CD4-positive, alpha-beta T cell treated with Interleukin-6 for 4 hours (primary cell): ENCODE results near the gene GTPBP1.

Experiments used
- DNase-seq: peaks from one replicate; pipeline ENCODE4 v3.0.0-alpha.2; 2020; ENCODE audit warnings: mixed read lengths

Gene GTPBP1

GRCh38 chr22:38727123-38727522, 21.4 kb downstream of the GTPBP1 start:
- no peak for DNase-seq

DNA sequence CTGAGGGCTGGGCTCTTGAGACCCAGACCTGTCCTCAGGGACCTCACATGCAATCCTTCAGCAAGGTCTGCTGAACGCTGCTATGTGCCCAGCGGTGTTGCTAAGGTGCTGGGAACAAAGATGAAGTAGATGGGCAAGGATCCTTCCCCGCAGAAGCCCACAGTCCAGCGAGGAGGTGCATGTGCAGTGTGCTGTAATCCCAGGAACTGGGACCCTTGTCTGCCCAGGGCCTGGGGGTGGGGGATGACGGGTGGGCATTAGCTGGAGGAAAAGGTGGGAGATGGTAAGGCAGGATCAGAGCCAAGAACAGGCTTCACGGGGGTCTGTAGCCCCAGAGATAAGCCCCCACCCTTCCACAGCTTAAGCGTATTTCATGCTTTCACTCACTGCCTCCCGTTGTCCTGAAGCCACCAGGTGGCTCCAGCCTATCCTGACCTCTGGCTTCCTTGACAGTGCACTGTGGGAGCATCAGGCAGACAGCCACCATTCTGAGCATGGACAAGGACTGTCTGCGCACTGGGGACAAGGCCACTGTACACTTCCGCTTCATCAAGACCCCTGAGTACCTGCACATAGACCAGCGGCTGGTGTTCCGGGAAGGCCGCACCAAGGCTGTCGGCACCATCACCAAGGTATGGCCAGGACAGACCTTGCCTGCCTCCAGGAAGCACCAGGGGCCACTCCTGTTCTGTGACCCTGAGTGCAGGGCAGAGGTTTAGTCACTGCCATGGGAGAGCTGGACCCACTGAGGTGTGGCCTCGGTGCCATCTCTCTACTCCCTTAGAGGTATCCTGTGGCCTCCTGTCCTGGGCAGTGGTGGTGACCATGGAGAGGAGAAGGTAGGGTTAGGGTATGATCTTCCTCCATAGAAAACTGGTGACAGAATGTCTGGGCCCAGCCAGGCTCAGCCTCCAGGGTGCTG, 22.0 kb downstream of the GTPBP1 start:
- no peak for DNase-seq

DNA sequence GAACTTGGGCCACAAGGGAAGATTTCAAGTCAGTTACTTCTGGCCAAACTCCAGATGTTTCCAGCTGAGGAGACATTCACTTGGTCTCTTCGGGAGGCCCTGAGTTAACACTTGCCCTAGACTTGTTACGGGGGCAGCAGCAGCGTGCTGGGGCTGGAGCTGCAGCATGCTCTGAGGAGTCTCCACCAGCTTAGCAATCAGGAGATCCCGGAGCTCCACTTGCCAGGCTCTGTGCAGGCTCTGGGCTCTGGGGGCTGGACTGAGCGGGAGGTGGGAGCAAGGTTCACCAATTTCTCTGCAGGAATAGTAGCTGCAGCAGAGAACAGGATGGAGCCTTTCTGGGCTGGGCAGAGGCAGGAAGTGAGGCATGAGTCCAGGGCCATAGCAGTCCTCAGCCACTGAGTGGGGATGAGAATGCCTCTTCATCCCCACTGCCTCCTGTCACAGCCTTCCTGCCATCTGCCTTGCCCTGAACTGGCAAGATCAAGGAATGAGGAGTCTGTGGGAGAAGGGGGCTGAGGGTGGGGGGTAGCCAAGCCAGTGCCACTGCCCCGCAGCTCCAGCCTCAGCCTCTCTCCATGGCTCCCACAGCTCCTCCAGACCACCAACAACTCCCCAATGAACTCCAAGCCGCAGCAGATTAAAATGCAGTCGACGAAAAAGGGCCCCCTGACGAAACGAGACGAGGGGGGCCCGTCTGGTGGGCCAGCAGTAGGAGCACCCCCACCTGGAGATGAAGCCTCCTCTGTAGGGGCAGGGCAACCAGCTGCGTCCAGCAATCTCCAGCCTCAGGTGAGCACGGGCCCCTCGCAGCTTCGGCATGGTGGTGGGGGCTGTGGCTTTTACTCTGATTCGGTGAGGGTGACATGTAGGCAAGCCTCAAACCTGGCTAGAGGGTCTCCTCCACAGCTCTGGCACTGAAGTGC, 23.4 kb downstream of the GTPBP1 start:
- no peak for DNase-seq

- DNase-seq, result no peak
Observed at GRCh38 chr22:38729946-38730345, 24.2 kb downstream of the GTPBP1 start.

DNA sequence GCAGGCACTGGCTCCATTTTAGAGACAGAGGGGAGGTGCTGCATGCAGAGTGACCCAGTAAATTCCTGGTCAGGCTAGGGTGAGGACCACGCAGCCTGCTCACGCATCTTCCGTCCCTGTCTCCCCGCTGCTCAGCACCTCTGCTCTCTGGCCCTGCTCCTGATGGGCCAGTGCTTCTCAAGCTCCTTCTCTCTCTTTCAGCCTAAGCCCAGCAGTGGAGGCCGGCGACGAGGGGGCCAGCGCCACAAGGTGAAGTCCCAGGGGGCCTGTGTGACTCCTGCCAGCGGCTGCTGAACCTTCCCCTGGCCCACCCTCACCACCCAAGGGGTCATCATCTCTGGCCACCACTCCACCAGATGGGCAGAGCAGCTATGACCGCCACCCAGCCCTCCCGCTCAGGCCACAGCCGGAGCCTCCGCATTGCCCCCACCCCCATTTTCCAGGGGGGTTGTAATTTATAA, 24.7 kb downstream of the GTPBP1 start:
- no peak for DNase-seq

- no peak for DNase-seq
Observed at GRCh38 chr22:38731703-38732161, 26.0 kb downstream of the GTPBP1 start.

DNA sequence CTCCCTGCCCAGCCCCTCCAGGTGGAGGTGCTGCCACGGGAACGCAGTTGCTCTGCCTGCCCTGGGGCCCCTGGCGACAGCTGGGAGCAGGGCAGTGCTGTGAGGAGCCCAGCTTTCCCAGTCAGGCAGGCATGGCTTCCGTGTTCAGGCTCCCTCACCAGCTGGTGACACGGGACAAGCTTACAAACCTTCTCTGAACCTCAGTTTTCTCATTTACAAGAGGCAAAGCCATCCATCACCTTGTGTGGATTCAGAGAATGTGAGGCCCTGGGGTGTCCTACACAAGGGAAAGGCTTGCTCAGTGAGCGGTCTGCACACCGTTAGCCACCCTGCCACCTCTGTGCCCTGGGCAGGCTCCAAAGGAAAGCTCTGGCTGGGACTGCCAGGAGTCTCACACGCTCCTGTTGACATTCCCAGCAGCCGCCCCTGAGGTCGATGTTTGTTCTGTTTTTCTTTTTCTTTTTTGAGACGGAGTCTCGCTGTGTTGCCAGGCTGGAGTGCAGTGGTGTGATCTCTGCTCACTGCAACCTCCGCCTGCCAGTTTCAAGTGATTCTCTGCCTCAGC, 26.6 kb downstream of the GTPBP1 start:
- no peak for DNase-seq

DNA sequence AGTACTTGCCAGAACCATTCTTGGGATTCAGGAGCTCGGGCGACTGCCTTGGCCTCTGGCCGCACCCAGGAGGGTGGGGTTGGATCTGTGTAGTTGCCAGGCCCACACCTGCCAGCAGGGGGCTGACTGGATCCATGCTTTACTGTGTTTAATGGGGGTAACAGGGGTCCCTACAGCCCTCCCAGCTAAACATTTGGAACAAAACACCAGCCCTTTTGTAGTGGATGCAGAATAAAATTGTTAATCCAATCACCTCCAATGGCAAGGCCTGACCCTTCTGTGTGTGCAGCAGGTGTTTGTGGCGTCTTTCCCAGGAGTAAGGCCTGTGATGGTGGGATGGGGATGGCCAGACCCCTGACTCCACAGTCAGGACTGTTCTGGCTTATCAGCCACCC, 27.6 kb downstream of the GTPBP1 start:
- DNase-seq, result peak; percentile 71

DNA sequence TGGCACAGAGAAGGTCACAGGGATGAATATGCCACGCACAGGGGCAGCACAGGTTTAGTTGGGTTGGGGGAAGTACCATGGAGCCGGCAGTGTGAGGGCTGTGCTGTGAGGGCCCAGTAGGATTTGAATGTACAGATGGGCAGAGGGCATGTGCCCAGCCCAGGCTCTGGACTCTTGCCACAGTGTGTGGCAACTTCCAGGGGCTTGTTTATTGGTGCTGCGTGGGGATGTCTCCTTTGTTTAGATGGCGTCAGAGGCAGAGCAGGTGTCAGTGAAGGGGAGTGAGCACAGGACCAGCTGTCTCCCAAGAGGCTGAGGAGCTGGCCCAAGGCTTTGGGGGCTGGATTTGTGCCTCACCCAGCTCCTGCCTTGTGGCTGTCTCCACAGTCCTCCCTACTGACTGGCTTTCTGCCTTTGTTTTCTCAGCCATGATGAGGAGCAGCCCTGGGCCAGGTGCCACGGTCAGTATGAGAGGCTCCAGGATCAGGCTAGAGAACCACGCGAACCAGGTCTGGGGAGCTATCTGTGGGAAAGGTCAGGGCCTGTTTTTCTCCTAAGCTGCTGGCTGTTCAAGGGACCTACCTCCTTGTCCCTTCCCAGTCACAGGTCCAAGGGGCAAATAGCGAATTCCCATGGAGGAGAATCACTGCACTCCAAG, 28.1 kb downstream of the GTPBP1 start:
- DNase-seq, result no peak

- DNase-seq, result no peak
Observed at GRCh38 chr22:38734421-38735100, 28.8 kb downstream of the GTPBP1 start.

- DNase-seq, result no peak
Observed at GRCh38 chr22:38735126-38735464, 29.4 kb downstream of the GTPBP1 start.

DNA sequence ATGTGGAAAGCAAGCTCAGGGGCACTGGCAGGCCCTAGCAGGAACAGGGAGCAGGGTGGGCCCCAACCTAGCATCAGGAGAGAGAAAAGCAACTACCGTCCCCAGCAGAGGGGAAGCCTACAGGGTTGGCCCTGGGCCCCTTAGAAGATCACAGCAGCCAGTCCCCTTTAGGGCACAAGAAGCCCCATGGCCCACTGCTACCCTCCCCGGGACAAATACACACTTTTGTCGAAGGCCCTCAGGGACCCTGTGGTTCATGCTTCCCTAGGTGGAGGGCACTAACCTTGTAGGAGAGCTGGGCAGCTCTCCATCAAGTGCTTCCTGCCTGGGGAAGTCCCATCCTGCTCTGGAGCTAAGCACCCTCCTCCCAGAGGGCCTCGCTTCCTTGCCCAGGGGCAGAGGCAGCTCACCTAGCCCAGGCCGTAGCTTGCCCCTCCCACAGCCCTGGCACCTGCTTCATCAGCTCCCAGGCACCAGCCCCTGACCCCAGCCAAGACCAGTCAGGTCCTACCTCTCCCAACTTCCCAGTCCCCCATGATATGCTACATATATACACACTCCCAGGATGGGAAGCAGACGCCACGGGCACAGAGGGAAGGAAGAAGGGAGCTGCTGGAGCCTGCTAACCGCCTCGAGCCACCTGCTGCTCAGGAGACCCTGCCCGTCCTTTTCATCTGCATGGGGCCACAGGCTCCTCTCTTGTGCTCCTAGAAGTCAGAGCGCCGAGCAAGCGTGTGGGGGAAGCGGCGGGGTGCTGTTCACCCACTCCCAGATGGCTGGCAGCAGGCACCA, 29.9 kb downstream of the GTPBP1 start:
- DNase-seq, result no peak

- no peak for DNase-seq
Observed at GRCh38 chr22:38736257-38736570, 30.5 kb downstream of the GTPBP1 start.

- no peak for DNase-seq
Observed at GRCh38 chr22:38737302-38738060, 31.7 kb downstream of the GTPBP1 start.

DNA sequence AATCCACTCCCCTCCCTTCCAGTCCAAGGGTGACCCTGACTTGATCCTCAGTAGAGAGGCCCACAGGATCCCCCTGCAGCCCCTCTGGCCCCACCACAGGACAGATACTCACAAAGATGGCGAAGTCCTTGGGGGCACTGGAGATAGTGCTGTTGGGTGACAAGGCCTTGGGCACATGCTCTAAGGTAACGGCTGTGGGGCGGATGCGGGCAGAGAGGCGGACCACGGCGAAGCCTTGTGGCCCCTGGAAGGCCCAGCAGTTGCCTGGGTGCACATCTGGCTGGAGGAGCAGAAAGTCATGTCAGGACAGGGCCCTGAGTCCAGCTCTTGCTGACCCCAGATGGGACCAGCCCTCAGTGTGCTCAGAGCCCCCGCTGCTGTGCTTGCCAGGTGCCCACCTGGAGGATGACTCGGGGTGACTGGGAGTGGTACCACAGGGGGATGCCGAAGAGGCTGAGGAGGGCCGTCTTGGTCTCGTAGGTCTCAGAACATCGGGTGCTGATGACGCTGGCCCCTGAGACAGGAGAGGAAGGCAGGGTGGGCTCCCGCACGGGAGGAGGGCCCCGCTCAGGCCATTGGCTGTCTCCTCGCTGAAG, 32.8 kb downstream of the GTPBP1 start:
- DNase-seq, result no peak

GRCh38 chr22:38739300-38740055, 33.7 kb downstream of the GTPBP1 start:
- no peak for DNase-seq

DNA sequence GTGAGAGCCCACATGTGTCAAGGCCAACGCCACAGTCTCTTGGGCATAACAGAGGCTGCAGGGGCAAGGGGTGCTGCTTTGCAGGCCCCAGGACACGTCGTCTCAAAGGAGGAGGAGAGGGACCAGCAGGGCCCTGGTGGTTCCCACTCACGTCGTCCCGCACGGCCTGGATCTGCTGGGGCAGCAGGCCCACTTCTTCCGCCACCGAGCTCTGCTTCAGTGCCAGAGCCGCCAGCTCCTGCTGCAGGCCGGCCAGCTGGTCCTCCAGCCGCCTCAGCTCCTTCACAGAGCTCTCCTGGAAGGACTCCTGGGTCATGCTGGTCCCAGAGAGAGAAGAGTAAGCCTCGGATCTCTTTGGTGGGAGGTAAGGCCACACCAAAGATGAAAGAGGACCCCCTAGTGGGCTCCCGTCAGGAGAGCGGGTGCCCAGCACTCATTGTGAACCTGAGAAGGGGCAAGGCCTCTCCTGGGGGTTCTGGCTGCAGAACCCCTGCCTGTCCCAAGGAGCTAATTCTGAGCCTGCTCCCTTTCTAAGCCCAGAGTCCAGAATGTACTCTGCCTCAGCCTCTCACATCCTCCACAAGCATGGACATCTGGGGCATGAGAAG, 34.5 kb downstream of the GTPBP1 start:
- no peak for DNase-seq

DNA sequence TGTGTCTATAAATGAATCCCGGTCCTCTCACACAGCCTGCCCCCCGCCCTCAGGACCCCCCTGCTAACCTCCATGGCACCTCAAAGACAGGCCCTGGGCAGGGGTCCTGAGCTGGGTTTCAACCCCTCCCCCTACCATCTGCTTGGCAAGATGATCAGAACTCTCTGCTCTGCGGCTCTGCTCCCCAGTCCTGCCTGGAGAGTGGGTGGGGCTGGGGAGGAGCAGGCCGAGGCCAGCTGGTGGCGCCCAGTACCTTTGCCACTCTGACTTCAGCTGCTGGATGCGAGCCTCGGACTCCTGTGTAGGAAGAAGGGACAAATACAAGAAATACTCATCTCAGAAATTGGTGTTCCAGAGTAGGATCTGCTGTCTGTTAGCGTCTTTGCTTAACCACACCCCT, 35.0 kb downstream of the GTPBP1 start:
- DNase-seq, result no peak

DNA sequence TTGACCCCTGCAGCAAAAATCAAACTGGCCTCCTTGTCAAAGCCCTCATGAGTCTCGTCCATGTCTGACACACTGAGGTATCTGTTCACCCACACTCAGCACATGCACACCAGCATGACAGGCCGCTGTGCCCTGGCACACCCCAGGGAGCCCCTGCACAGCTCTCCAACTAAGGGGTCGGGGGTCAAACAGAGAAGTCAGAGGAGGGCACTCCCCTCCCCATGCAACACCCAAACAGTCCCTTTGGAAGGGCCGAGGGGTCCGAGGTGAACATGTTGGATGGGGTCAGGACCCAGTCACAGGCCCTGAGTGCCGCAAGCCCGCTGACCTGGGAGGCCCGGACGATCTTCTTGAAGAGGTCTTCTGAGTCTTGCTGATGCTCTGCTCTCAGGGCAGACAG, 35.4 kb downstream of the GTPBP1 start:
- no peak for DNase-seq
